Left hindlimb (tissue), 1 donor: ENCODE measurements around the gene SLC35D2.

Experiments used
- DNase-seq: peaks from one replicate; pipeline ENCODE4 v3.0.0-alpha.2; 2018

Gene SLC35D2

DNA sequence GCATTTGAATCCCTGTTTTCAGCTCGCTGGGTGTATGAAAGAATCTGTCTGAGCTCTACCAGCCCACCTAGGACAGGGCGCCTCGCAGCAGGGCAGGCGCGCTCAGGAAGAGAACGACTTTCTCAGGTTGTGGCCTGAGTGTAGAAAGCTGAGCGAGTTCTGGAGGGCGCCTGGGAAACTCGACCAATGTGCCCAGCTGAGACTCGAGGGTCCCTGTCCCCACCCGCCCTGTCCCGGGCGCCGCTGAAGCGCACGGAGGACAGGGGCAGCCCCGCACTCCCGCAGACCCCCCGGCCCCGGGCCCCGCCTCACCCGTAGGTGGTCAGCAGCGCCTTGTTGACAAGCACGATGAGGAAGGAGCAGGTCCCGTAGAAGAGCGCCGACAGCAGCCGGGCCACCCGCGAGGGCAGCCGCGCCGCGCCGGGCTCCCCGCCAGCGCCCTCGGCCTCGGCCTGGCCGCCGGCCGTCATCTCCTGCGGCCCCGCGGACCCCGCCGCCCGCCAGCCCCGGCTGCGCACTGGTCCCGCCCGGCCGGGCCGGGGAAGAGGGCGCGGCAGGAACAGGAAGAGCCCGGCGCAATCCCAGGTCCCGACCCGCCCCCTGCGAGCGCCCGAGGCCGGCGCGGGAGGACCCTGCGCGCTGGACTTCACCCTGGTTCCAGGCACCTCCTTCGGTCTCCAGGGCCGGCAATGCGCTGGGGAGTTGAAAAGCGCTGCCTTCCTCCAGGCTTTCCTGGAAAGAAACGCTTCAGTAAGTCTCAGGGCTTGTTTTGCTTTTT, at the start of gene SLC35D2:
SLC35D2 (minus strand) TSS at position 547 of the 778 bp plus-strand sequence; CDS start at position 470, 77 bp downstream.
- peak; percentile 65 for DNase-seq

DNA sequence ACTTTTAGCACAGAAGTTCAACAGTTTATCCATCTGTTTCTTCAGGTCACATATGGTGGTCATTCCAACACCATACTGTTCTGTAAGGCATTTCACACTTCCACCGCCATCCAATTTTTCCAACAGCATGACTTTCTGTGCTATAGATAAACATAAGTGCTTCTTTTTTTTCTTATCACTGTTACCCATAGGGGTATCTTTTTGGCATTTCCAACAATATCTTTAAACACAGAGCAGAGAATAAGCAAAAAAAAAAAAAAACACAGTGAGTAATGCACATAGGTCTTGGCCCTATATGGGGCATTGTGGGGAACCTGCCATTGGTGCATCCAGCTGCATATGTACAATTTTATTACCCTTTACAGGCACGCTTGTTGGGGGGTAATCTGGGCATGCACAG, 46.9 kb upstream of the SLC35D2 start:
- DNase-seq, result no peak

DNA sequence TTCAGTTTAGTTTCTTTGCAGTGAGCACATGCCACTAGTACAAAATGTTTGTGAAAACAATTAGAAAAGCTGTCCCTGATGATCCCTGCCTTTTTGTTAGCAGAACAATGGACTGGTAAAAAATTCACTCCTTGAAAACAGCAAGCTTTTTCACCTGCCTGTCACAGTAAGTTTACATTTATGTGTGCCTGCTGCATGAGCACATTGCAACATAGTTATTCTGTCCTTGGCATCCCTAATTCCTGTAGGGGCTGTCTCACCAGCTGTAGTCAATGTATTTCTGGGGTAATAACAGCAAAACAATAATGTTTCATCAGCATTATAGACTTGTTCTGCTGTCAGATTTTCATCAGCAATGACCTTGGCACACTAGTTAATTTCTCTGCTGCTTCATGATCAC, 46.2 kb upstream of the SLC35D2 start:
- no peak for DNase-seq

DNA sequence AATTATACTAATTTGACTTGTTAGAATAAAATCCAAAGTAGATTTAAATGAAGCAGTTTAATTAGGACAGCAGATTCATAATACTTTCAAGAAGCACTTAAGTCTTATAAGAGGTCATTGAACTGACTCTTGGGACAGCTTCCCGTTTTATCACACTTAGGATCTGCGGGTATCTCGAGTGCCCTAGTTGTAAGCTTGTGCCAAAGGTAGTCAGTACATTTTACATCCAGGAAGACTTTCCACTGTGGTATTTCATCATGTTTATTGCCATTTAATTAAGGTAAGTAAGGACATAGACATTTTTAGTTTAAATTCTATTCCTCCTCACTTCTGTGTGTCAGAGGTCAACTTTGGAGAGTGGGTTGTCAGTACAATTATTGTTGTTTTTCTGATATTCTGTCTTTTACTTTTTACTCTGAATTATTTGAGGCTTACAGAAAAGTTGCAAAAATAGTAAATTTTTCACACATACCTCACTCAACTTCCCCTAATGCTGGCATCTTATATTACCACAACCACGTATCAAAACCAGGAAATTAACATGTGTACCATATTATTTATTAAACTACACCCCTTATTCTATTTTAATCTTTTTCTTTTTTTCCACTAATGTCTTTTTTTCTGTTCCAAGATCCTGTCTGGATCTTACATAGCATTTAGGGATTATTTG, 42.1 kb upstream of the SLC35D2 start:
- DNase-seq, result no peak

DNA sequence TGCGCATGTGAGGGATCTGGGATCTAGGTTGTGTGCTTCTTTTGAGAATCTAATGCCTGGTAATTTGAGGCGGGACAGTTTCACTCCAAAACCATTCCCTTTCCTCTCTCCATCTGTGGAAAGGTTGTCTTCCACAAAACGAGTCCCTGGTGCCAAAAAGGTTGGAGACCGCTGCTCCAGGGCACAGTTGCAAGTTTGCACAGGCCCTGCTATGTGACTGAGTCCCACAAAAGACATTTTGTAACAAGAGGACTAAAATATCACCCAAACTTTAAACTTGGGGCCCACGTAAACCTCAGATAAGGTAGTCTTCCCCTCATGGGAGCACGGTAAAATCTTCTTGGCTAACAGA, 40.5 kb upstream of the SLC35D2 start:
- no peak for DNase-seq

DNA sequence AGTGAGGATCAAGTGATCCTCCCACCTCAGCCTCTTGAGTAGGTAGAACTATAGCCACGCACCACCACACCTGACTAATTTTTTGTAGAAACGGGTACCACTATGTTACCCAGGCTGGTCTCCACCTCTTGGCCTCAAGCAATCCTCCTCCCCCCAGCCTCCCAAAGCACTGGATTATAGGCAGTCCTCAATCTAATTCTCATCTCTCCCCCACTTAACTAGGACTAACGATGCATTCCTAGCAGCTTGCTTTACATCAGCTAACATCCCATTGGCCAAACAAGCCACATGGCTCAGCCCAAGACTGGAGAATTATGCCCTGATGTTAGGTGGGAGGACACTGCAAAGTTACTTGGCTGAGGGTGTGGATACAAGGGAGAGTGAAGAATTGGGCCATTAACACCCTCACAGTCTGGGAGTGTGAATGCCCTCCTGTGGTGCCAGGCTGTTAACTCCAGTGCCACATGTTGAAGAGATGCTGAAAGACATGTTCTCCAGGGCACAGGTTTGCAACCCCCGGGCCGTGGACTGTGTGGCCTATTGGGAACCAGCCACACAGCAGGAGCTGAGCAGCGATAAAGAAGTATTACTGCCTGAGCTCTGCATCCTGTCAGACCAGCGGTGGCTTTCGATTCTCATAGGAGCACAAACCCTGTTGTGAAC, 39.9 kb upstream of the SLC35D2 start:
- no peak for DNase-seq

DNA sequence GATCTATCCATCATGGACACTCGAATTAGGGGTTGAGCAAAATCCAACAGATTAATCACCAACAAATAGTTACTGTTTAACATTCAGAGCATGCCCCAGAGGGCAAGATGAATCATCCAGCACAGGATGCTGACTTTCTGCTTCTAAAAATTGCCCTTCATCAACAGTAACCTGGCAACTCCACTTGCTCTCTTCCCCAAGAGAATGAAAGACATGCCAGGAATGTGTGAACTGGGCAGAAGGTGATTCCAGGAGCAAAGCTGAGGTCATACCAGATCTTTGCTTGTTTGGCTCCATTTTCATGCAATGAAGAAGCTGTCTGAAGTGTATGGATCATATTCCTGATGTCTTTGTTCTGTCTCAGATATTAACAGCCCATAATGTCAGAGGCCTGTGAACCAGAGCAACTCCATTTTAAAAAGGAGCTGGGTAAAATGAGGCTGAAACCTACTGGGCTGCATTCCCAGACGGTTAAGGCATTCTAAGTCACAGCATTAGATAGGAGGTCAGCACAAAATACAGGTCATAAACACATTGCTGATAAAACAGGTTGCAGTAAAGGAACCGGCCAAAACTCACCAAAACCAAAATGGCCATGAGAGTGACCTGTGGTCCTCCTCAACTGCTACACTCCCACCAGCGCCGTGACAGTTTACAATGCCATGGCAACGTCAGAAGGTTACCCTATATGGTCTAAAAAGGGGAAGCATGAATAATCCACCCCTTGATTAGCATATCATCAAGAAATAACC, 37.1 kb upstream of the SLC35D2 start:
- no peak for DNase-seq

DNA sequence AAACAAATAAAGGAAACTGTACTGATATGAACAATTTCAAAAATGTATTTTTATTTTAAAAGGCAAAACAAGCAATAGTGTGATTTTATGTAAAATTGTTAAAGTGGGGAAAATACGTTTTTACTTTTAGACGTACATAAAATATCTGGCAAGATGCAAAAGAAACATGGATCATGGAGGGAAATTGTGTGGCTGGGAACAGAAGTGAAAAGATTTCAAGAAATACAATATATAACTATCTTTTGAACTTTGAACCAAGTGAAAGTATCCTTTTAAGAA, 36.1 kb upstream of the SLC35D2 start:
- DNase-seq, result no peak

DNA sequence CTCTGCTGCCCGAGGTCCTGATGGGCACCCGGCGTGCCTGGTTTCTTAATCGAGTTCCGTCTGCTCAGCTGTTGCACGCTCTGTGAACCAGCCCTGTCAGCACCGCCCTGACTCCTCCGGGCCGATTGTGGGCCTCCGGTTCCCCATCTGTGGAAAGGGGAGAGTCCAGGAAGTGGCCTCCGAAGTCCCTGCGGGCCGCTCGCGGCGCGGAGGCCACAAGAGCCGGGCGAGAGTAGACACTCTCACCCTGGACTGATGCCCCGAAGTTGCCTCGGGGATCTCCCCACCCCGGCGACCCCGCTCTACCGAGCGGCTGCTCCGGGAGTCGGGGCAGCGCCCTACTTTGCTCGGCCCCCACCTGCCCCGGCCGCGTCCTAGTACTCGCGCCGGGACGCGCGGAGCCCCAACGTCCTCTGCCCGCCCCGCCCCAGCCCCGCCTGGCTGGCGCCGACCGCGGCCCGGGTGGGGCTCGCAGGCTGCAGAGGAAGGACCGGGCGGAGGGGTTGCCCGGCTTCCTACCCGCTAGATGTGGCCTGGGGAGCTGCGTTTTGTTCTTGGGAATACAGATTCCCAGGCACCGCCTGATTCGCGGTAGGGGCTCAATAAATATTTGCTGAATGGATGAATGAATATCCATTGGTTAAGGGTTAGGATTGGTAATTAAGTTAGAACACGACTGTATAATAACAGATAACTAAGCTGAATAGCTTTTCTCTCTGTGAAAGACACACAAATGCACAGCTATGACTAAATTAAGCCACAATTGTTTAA, 35.6 kb upstream of the SLC35D2 start:
- peak; percentile 83 for DNase-seq

DNA sequence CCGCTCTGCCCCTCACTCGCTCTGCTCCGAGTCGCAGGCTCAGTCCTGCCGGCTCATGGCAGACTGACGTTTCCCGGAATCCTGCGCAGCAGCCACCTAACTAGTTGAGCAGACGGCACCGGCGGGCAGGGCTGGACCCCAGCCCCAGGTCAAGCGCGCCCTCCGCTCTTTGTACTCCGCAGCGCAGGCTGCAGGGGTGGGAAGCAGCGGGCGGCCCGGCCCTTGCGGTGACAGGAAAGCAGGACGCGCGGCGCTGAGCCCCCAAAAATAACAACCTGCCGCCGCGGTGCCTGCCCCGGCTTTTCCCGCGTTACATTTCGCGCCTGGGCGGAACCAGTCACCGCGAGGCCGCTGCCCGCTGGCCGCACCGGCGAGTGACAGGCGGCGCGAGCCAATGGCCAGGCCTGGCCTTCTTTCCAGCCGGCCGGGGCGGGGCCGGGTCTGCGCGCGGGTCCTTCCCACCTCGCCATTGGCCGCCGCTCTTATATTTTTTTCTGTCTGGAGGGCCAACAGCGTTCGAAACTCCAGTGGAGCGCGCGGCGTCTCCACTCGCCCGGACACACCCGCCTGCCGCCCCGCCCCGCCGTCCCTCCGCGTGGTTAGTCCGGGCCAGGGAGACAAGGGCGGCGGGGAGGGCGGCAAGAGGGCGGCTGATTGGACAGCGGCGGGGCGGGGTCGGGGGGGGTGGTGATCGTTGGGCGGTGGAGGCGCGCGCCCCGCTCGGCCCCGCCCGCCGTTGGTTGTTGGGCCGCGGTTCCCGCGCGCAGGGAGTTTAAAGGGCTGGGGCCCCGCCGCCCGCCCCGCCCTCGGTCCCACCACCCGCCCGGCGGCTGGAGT, 34.8 kb upstream of the SLC35D2 start, which contains the start of gene ZNF367:
ZNF367 (minus strand) TSS at position 288 of the 837 bp plus-strand sequence. CDS start 338 bp downstream, outside the sequence.
- peak; percentile 99 for DNase-seq

DNA sequence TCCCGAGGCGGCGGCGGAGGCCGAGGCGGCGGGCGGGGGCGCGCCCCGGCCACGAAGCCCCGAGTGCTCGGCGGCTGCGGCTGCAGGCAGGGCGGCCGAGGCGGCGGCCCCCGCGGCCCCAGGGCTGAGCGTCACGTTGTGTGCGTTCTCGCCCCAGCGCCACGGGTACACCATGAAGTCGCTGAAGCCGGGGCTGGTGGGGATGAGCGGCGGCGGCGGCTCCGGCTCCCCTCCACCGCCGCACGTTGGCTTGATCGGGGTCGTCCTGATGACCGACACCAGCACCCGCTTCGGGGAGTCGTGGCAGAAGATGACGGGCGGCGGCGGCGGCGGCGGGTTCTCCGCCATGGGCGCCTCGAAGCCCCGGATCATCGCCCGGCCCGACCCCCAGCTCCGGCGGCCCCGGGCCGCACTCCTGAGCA, 34.2 kb upstream of the SLC35D2 start:
- DNase-seq, result peak; percentile 45

DNA sequence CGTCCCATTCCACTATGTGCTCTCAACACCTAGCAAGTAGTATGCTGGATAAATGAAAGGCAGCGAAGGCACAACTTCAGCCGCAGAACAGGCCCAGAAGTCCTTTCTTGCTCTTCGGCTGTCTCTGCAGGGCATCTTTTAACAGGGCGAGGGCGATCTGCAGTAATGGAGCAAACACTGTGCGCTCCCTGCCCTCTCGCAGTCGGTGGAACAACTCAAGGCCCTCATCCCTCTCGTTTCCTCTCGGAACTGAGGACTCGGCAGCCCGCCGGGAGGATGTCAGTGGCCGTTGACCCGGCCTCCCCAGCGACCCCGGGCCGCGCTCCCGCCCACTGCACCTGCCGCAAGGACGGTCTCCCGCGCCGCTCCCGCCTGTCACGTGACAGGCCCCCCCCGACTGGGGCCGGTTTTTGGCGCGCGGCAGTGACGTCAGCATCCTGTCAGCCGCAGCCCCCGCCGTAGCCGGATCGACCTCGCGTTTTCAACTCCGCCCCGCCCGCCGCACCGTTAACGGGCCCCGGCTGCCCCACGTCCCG, 33.6 kb upstream of the SLC35D2 start:
- peak; percentile 93 for DNase-seq

DNA sequence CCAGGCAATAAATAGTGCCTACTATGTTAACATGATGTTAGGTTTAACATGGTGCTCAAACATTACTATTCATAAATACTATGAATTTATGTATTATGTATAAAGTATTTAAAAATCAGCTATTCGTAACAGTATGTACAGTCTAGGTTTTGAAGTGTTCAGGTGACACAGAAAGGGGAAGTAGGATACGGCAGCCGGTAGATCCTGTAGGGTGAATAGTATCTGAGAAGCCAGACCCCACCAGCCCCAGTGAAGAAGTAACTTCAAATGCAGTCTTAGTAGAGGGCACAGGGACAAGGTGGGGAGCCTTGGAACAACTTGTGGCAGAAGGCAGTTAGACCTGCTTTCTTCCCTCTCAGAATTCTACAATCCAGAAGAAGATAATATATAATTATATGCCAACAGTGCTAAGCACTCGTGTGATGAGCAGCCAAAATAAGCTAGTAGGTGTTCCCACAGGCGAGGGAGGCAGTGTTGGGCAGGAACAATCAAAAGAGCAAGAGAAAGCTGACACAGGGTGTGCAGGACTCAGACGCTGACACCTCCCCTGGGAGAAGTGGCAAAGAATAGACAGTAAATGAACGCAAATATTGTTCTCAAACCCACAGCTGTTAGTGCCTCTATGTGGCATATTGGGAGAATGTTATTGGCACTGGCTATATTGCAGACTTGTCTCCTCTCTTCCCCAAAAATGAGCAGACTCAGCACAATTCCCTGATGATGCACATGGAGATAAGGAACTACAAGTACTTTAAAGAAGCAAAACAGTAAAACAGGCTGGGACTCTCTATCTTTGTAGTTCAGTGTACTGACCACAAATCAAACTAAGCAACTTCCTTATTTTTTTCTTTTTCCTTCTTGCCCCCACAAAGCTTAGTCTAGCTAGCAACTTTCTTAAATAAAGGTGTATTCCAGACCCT, 30.1 kb upstream of the SLC35D2 start:
- DNase-seq, result no peak

DNA sequence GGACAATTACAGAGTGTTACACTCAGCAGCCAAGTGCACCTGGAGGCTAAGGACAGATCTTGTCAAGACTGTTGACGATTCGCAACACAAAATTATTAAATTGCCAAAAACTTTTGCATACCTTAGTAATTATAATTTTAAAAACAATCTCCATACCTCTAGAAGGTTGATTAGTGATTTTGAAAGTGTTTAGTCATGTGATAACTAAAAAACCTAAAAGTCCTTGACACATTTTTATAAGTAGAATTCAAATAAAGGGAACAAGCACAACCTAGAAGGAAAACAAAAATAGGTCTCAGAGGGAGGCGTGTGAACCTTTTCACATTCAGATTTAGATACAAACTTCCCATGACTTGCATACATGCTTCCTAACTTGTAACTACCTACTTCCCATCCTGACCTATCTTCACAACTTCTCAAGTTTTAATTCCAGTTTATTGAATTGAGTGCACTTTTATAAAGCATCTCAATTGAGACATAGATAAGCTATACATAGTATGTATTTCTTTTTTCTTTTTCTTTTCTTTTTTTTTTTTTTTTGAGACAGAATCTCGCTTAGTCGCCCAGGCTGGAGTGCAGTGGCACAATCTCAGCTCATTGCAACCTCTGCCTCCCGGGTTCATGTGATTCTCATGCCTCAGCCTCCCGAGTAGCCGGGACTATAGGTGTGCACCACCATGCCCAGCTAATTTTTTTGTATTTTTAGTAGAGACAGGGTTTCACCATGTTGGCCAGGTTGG, 28.8 kb upstream of the SLC35D2 start:
- DNase-seq, result no peak

DNA sequence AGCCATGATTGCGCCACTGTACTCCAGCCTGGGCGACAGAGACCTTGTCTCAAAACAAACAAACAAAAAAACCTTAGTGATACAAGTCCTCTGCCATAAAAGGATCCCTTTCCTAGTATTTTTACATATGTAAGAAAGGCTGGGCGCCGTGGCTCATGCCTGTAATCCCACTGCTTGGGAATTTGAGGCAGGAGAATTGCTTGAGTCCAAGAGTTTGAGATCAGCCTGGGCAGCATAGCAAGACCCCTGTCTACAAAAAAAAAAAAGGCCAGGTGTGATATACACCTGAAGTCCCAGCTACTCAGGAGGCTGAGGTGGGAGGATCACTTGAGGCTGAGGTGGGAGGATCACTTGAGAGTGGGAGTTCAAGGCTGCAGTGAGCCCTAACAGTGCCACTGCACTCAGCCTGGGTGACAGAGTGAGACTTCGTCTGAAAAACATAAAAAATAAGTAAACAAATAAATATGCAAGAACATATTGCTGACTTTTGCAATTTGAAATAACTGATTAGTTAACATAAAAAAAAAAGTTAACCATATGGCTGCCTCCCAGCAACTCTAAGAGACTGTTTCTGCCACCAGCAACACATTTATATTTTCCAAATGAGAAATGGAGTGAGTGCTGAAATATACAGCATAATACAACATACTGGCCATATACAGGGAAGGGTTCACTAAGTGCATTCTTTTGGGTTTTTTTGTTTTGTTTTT, 27.8 kb upstream of the SLC35D2 start:
- DNase-seq, result no peak

DNA sequence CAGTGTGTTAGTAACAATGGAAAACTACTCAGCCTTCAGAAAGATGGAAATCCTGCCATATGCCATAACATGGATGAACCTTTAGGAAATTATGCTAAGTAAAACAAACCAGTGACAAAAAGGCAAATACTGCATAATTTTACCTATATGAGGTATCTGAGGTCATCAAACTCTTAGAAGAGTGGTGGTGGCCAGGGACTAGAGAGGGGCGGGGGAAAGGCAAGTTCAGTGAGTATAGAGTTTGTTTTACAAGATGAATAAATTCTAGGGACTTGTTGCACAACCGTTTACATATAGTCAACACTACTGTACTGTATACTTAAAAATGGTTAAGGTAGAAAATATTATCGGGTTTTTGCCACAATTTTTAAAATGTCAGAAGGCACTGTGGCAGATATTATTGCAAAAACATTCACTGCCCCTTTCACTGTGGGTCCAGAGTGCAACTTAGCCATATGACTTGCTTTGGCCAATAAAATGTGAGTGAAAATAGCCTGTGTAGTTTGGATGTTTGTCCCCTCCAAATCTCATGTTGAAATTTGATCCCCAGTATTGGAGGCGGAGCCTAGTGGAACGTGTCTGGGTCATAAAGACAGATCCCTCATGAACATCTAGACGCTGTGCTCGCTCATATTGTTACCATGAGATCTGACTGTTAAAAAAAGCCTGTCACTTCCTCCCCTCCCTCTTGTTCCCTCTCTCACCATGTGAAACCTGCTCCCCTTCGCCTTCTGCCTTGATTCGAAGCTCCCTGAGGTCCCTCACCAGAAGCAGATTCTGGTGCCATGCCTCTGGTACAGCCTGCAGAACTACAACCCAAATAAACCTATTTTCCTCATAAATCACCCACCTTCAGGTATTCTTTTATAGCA, 25.1 kb upstream of the SLC35D2 start:
- DNase-seq, result no peak

DNA sequence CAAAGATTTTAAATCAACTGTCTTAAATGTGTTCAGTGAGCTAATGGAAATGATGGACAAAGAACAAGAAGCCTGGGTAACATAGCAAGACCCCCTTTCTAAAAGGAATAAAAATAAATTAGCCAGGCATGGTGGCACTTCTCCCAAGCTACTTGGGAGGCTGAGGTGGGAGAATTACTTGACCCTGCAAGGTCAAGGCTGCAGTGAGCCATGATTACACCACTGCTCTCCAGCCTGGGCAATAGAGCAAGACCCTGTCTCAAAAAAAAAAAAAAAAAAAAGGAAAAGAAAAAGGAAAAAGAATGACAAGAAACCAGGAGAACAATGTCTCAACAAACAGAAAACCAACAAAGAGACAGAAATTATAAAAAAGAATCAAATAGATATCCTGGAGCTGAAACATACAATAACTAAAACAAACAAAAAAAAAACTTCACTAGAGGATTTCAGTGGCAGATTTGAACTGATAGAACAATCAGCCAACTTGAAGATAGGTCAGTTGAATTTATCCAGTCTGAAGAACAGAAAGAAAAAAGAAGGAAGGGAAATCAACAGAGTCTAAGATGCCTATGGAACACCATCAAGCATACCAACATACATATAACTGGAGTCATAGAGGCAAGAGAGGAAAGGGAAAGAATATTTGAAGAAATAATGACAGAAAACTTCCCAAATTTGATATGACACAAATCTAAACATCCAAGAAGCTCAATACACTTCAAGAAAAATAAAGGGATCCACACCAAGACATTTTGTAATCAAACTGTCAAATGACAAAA, 16.8 kb upstream of the SLC35D2 start:
- DNase-seq, result no peak
